ENCODE data around the gene TNFRSF14. TPM values are rescaled to one million over a fixed set of nuclear protein-coding genes. Genes with fewer than 3 reads are reported as not detected.
A peak's percentile ranks its signal among the peaks of the same experiment; 100 is the strongest.

Gene TNFRSF14
- total RNA-seq, result 16.0 TPM
- long read RNA-seq, transcript TNFRSF14-201 (8 exons, 1,707 nt), result major isoform, 10 of 22 reads
- long read RNA-seq, partial matches to known transcripts, result 7 of 22 reads
- long read RNA-seq, other reads (novel, unspliced or antisense), result 5 of 22 reads

DNA sequence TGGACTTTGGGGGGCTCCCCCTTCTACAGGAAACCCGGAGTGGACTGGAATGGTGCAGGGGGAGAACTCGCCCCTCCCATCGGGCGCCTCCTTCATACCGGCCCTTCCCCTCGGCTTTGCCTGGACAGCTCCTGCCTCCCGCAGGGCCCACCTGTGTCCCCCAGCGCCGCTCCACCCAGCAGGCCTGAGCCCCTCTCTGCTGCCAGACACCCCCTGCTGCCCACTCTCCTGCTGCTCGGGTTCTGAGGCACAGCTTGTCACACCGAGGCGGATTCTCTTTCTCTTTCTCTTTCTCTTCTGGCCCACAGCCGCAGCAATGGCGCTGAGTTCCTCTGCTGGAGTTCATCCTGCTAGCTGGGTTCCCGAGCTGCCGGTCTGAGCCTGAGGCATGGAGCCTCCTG is at the start of gene TNFRSF14:
TSS of gene TNFRSF14 (plus strand) at position 95 of the 401 bp plus-strand sequence. CDS start at position 389, 294 bp downstream.
- peak; percentile 63 for DNase-seq
- peak; percentile 57 for ATAC-seq
- intact Hi-C loops (cut with micrococcal nuclease), result no loop called here

DNA sequence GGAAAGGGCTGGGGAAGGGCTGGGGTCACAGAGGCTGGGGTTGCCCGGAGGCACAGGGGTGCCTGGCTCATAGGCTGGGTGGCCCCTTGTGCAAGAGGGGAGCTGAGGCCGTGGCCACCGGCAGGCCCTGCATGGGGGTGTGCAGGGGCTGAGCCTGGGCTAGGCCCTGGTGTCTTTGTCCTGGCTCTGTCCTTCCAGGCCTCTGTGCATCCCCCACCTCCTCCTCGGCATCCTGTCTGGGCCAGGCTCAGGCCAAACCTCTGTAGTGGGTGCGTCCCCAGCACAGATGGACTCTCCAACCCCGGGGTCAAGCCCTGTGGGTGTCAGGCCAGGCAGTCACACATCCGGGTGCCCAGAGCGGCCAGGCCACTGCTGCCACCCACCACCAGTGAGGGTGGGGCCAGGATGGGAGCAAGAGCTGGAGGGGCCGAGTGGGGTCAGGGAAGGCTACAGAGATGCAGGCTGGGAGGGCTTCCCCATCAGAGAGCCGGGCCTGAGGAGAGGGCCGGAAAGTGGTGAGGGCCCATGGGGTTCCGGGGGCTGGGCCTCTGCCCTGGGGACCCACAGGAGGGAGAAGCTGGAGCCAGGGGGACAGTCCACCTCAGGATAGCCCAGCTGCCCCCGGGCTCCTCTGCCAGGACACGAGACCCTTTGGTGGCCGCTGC is 49.1 kb upstream of the TNFRSF14 start:
- no peak for DNase-seq
- ATAC-seq, result peak; percentile 18
- intact Hi-C loops (cut with micrococcal nuclease), result no loop called here

GRCh38 chr1:2507744-2508155 is 48.4 kb upstream of the TNFRSF14 start:
- ATAC-seq (peak; percentile 1), DNase-seq (no peak)

GRCh38 chr1:2508180-2508579 is 48.0 kb upstream of the TNFRSF14 start:
- no peak for DNase-seq
- no peak for ATAC-seq
- intact Hi-C loops (cut with micrococcal nuclease), result no loop called here

More at GRCh38 chr1:2507744-2508155, 48.4 kb upstream of the TNFRSF14 start:
- intact Hi-C loops (cut with micrococcal nuclease), result no loop called here

DNA sequence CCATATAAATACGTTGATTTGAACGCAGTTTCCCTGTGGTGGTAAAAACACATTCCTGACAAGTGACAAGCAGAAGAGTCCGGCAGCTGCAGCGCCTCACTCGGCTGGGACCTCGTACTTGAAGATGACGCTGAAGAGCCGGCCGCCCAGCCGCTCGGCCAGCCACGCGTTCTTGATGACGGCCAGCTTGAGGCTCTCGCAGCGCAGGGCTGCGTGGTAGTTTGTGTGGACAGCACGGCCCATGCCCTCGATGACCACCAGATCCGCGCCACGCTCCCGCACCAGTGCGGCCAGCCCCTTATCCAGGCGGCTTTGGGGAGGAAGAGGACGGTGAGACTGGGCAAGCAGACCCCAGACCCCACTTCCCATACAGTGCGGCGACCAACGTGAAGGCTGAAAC is 47.4 kb upstream of the TNFRSF14 start:
- intact Hi-C loops (cut with micrococcal nuclease), result no loop called here
- ATAC-seq, result no peak
- no peak for DNase-seq

DNA sequence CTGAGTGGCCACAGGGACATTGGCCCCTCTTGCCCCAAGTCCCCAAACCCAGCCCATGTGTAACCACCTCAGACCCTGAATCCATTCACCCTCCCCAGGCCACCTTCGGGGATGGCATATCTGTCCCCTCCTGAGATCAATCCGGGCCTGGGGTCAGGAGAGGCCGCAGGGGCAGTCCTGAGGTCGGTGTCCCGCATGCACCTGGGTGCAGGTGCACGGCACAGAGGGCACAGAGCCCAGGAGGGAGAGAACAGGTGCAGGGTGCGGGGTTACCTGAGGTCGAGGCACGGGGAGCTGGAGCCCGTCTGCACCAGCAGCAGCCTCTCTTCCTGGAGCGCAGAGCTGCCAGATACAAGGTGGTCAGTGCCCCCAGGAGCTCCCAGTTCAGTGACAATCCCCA is 46.6 kb upstream of the TNFRSF14 start:
- no peak for DNase-seq
- no peak for ATAC-seq
- intact Hi-C loops (cut with micrococcal nuclease), result no loop called here

- ATAC-seq (no peak), DNase-seq (no peak)
- intact Hi-C loops (cut with micrococcal nuclease), result no loop called here
These were observed 45.6 kb upstream of the TNFRSF14 start for GRCh38 chr1:2510366-2511155.

GRCh38 chr1:2512862-2513421 is 43.2 kb upstream of the TNFRSF14 start:
- no peak for ATAC-seq
- DNase-seq, result no peak
- intact Hi-C loops (cut with micrococcal nuclease), result no loop called here

GRCh38 chr1:2513939-2514652 is 42.1 kb upstream of the TNFRSF14 start:
- DNase-seq (no peak), ATAC-seq (no peak)
- intact Hi-C loops (cut with micrococcal nuclease), result no loop called here

GRCh38 chr1:2514863-2515762 is 41.1 kb upstream of the TNFRSF14 start:
- ATAC-seq, result no peak
- intact Hi-C loops (cut with micrococcal nuclease), result no loop called here
- DNase-seq, result no peak

- DNase-seq (no peak), ATAC-seq (no peak)
- intact Hi-C loops (cut with micrococcal nuclease), result no loop called here
These were observed 40.4 kb upstream of the TNFRSF14 start for GRCh38 chr1:2515763-2516080.

DNA sequence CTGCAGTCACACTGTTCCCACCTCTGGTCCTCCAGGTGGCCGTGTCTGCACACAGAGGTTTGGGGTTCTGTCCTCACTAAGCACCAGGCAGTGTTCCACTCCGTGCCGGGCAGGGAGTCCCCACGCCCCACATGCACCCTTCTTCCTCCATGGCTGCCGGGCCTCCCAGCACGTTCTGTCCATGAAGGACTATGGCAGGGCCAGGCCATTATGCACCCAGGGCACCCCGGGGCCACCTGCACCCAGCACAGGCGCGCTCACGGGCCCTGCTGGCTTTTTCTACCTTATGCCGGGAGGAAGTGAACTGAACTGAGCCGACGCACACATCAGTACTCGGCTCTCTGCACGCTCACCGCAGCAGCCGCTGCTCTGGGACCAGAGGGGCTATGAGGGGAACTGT is 40.0 kb upstream of the TNFRSF14 start:
- DNase-seq (no peak), ATAC-seq (no peak)
- intact Hi-C loops (cut with micrococcal nuclease), result no loop called here

DNA sequence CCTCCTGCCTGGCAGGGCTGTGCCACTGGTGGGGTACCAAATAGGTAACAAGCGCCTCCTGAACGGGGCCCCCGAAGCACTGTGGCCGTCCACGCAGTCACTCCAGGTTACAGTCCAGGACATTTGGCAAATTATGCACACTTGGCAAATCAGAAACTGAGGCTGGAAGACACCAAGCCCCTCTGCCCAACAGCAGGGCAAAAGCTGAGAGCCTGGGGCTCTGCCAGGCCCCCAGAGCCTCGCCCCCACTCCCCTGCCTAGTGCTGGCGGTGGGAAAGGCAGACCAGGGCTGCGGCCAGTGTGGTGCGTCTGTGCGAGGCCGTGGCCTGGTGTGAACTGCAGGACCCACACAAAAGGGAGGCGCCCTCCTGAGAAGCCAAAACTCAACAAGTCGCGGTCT is 39.2 kb upstream of the TNFRSF14 start:
- intact Hi-C loops (cut with micrococcal nuclease), result no loop called here
- DNase-seq (no peak), ATAC-seq (no peak)

DNA sequence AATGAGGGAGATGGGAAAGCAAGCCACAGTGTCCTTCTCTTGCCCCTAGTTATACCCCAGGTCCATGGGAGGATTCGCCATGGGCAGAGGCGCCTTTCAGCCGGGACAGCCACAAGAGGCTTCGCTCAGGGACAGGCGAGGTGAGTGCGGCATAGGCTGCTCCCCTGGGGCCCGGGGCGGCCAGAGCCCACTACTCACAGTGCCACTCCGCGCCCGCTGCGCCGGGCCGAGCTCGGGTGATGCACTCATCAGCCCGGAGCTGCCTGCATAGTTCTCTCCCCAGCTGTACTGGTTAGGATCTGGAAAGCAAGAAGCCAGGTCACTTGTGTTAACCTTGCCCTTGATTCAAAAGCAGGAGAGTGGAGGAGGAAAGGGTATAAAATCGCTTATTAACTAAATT is 38.2 kb upstream of the TNFRSF14 start:
- ATAC-seq (no peak), DNase-seq (no peak)
- intact Hi-C loops (cut with micrococcal nuclease), result no loop called here

DNA sequence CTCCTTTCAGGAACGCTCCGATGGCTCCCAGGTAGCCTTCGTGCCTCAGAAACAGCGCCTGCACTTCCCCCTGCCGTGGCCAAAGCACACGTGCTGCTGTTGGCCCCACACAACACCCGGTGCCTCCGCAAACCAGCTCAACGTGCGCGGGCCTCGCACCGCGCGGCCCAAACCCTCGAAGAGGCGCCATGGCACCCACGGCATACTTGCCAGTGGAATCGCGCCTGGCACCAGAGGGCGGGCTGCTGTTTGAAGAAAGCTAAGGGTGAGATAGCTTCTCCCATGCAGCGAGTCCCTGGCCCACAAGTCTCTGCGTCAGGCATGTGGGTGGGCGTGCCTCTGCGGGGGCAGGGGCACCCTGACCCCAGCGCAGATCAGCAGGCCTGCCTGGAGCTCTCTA is 37.6 kb upstream of the TNFRSF14 start:
- intact Hi-C loops (cut with micrococcal nuclease), result no loop called here
- no peak for ATAC-seq
- no peak for DNase-seq

DNA sequence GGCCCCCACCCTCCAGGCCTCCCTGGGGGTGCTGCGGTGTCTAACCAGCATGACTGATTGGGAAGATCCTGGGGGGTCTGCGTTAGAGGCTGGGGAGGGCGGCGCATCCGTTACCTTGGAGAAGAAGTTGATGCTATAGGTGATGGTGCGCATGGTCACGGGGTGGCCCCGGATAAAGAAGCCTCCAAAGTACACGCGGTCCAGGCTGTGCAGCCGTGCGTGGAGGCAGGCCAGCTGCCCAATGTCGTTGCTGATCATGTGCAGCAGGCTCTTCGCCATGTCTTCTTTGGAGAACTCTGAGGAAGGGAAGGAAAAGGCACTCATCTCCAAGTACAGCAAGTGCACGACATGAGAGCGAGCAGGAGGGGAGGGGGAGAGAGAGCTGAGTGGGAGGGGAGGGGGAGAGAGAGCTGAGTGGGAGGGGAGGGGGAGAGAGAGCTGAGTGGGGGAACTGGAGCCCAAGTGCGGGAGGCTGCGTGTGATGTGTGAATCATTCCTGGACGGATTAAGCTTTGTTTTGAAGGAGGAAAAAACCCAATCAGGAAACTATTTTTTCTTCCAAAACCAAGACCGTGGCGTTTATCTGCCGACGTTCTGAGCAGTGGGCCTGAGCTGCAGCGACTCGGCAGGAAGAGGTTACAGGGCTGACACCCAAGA is 37.0 kb upstream of the TNFRSF14 start:
- ATAC-seq (no peak), DNase-seq (no peak)
- intact Hi-C loops (cut with micrococcal nuclease), result no loop called here

DNA sequence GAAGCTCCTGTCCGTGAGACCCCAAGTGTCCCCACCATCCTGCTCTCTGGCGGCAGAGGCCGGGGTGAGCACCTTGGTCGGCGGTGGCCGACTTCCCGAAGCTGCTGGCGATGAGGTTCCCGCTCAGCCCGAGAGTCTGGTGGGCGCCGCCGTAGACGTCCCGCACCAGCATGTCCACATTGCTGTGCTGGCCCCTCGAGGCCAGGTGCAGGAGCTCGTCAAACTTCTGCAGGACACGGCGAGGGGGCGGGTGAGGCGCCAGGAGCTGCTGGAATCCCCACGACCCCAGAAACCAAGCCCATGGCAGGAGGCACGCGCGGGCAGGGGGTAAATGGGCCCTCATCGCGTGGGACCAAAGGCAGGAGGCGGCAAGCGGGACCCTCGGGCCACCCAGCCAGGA is 36.4 kb upstream of the TNFRSF14 start:
- intact Hi-C loops (cut with micrococcal nuclease), result no loop called here
- DNase-seq, result no peak
- no peak for ATAC-seq

DNA sequence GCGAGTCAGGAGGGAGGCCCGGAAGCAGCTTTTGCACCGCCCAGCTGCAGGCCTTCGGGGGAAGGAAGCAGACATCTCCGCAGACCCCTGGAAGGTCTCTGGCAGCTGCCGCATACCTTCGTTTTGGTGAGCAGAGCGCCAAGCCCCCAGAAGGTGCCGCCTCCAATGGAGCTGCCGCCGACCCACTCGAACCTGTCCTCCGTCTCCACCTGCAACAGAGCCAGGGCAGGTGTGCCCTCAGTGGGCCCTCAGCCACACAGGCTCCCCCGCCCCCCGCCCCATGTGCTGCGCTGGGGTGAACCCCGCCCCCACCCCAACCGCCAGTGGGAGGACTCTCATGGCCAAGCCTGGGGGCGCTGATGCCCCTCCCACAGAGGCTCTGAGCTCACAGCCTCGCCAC is 36.0 kb upstream of the TNFRSF14 start:
- intact Hi-C loops (cut with micrococcal nuclease), result no loop called here
- ATAC-seq (no peak), DNase-seq (no peak)

Data from left ventricle myocardium superior (tissue), 1 donor.